AG04450 (cell line): ENCODE results near the gene IL10RB. TPM values are rescaled to one million over a fixed set of nuclear protein-coding genes. Genes with fewer than 3 reads are reported as not detected.

ENCODE experiments used
- CTCF ChIA-PET: fragments of 300-600, 350-600 bp; formaldehyde crosslinking; extraction: SDS; loops from one replicate; lab custom pipeline; 2022; ENCODE audit warnings: antibody characterized with exemption, inconsistent platforms; lab: Charles Lee
- POLR2A ChIA-PET: fragments of 350-600 bp; formaldehyde crosslinking; extraction: SDS; loops from one replicate; lab custom pipeline; 2021; ENCODE audit warnings: antibody characterized with exemption, inconsistent platforms; lab: Yijun Ruan, JAX
- DNase-seq: peaks from one replicate; pipeline ENCODE4 v3.0.0-alpha.2; 2011; ENCODE audit warnings: low read depth, low spot score
- H3K27ac ChIP-seq: one replicate; pipeline ENCODE4 v1.5.1; 2012; ENCODE audit warnings: low read depth, low read length, control low read depth
- H3K27me3 ChIP-seq: one replicate; pipeline ENCODE4 v1.6.0; 2012; ENCODE audit warnings: low read length; ENCODE audit not compliant: control insufficient read depth, insufficient read depth
- H3K4me3 ChIP-seq: 2 replicates; pipeline ENCODE4 v1.5.1; 2011; ENCODE audit warnings: mild to moderate bottlenecking, low read depth, low read length, control low read depth
- H3K9me3 ChIP-seq: 2 replicates; pipeline ENCODE4 v1.5.1; 2012; ENCODE audit warnings: low read length; ENCODE audit not compliant: control insufficient read depth, insufficient read depth
- CTCF ChIP-seq: IDR thresholded peaks from 2 replicates; pipeline ENCODE4 v1.5.1; 2011; ENCODE audit warnings: low read depth, low read length, control low read depth, inconsistent platforms
- polyA plus RNA-seq: library from polyadenylated mRNA; depleted of rRNA; stranded (reverse); fragments of >200 nt; gene quantifications from 2 replicates; pipeline ENCODE4 v1.2.3, GENCODE V29; 2011

Gene IL10RB
- polyA plus RNA-seq, 1 experiment, result 46.4 TPM

GRCh38 chr21:33268393-33268736 lies 2.2 kb downstream of the IL10RB start:
- ChIA-PET POLR2A (no interaction called here), CTCF (no interaction called here)
- Histone ChIP-seq H3K27ac (no peak overlapping the region), H3K9me3 (no peaks in the 10 kb centered on the region), H3K4me3 (no peak overlapping the region), H3K27me3 (no peaks in the 10 kb centered on the region)
- TF ChIP-seq CTCF, result no peak
- DNase-seq, result no peak

GRCh38 chr21:33268737-33269441 lies 2.7 kb downstream of the IL10RB start:
- Histone ChIP-seq H3K27ac (no peak overlapping the region), H3K9me3 (no peaks in the 10 kb centered on the region), H3K4me3 (no peak overlapping the region), H3K27me3 (no peaks in the 10 kb centered on the region)
- no peak for DNase-seq
- POLR2A ChIA-PET, result no interaction called here
- CTCF ChIA-PET, result no interaction called here
- no peak for TF ChIP-seq CTCF

- TF ChIP-seq CTCF, result no peak
- H3K27ac ChIP-seq, result no peak overlapping the region
- ChIA-PET CTCF (no interaction called here), POLR2A (no interaction called here)
- no peaks in the 10 kb centered on the region for H3K27me3 ChIP-seq
- no peak for DNase-seq
- H3K9me3 ChIP-seq, result no peaks in the 10 kb centered on the region
- H3K4me3 ChIP-seq, result no peak overlapping the region
Observed at GRCh38 chr21:33270986-33271385, 4.8 kb downstream of the IL10RB start.

- H3K27ac ChIP-seq, result peak overlapping the region; percentile 21
- no peak for TF ChIP-seq CTCF
- ChIA-PET CTCF (no interaction called here), POLR2A (no interaction called here)
- no peak overlapping the region for H3K4me3 ChIP-seq
- DNase-seq, result no peak
- no peaks in the 10 kb centered on the region for H3K27me3 ChIP-seq
- no peaks in the 10 kb centered on the region for H3K9me3 ChIP-seq
Observed at GRCh38 chr21:33273044-33273443, 6.9 kb downstream of the IL10RB start.

- H3K27me3 ChIP-seq, result no peaks in the 10 kb centered on the region
- H3K9me3 ChIP-seq, result no peaks in the 10 kb centered on the region
- H3K27ac ChIP-seq, result no peak overlapping the region
- no peak for TF ChIP-seq CTCF
- DNase-seq, result no peak
- CTCF ChIA-PET, result no interaction called here
- POLR2A ChIA-PET, result no interaction called here
- no peak overlapping the region for H3K4me3 ChIP-seq
Observed at GRCh38 chr21:33278721-33279120, 12.6 kb downstream of the IL10RB start.
